ENCODE data around the gene SLC7A6OS. TPM values are rescaled to one million over a fixed set of nuclear protein-coding genes. Genes with fewer than 3 reads are reported as not detected.
A peak's percentile ranks its signal among the peaks of the same experiment; 100 is the strongest.

The SLC7A6OS gene
- total RNA-seq, 2 donors from 2014 or later, result 21.4 to 29.6 TPM

DNA sequence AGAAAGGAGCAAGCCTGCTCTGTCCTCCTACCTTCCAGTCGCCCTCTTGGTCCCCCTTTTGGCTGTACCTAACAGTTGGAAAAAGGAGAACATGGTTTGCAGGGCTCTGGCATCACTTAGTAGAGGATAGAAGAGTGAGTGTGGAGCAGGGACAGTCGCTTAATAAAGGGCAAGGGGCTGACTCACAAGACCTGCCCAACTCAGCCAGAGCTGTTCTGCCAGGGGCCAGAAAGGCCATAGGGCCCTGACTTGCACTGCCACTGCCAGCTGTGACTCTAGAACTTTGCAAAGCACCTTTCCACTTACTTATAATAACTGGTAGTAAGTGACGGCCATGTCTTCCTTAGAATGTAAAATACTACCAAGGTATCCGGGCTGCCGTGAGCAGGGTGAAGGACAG, 13.6 kb upstream of the SLC7A6OS start:
- Mint-ChIP-seq H3K9me3 (no peaks in the 10 kb centered on the region), H3K36me3 (peaks cover 0 to 11% of the 10 kb centered on the region in 2 donors), H3K27ac (no peak overlapping the region)
- ATAC-seq, result no peak
- no peak for DNase-seq (ENCODE audit: low spot score in 2 of 2)

- peak overlapping the region; percentile 79 to 88 for H3K27ac Mint-ChIP-seq
- ATAC-seq, result peak; percentile 99 to 100
- no peaks in the 10 kb centered on the region for H3K9me3 Mint-ChIP-seq
- DNase-seq (ENCODE audit: low spot score in 2 of 2), result peak; percentile 24 to 69
- H3K36me3 Mint-ChIP-seq, result peaks cover 5% of the 10 kb centered on the region in 2 donors
These were observed 8.6 kb upstream of the SLC7A6OS start for GRCh38 chr16:68319185-68319908.

DNA sequence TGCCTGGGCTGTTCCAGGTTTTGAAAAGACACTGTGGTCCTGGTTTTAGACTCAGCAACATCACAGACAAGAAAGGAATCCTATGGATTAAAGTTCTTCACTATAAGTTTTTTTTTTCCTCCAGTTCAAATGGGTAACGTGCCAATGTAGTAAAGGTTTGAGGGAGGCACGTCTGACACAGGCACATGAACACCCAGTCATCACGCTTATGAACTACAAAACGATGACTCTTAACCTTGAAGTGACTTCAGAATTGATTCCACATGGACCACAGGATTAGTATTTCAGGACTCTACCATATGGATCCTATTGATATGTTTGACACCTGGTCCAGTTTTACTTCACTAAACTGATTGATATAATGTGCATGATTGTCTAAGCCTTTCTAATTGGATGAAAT, 2.4 kb upstream of the SLC7A6OS start:
- peak overlapping the region in 1 of 2 donors; percentile 6 for H3K27ac Mint-ChIP-seq
- ATAC-seq (no peak), DNase-seq (ENCODE audit: low spot score in 2 of 2) (no peak)
- peaks cover 8 to 22% of the 10 kb centered on the region in 2 donors for H3K36me3 Mint-ChIP-seq
- no peaks in the 10 kb centered on the region for H3K9me3 Mint-ChIP-seq

- ATAC-seq (no peak), DNase-seq (ENCODE audit: low spot score in 2 of 2) (no peak)
- no peaks in the 10 kb centered on the region for H3K9me3 Mint-ChIP-seq
- H3K36me3 Mint-ChIP-seq, result peaks cover 13 to 22% of the 10 kb centered on the region in 2 donors
- peak overlapping the region; percentile 93 to 94 for H3K27ac Mint-ChIP-seq
These were observed 341 bp downstream of the SLC7A6OS start for GRCh38 chr16:68310437-68310773.

GRCh38 chr16:68309799-68310198, 947 bp downstream of the SLC7A6OS start:
- DNase-seq (ENCODE audit: low spot score in 2 of 2) (no peak), ATAC-seq (no peak)
- Mint-ChIP-seq H3K27ac (peak overlapping the region; percentile 93 to 94), H3K36me3 (peaks cover 13 to 22% of the 10 kb centered on the region in 2 donors), H3K9me3 (no peaks in the 10 kb centered on the region)

DNA sequence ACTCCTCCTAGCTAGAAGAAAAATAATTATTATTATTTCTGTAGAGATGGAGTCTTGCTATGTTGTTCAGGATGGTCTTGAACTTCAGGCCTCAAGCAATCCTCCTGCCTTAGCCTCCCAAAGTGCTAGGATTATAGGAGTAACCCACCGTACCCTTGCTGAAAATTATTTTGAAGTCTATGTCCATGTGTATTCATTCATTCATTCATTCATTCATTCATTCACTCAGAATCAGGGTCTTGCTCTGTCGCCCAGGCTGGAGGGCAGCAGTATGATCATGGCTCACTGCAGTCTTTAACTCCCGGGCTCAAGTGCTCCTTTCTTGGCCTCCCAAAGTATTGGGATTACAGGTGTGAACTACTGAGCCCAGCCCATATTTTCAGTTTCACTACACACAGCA, 4.1 kb downstream of the SLC7A6OS start:
- no peak for ATAC-seq
- Mint-ChIP-seq H3K9me3 (no peaks in the 10 kb centered on the region), H3K27ac (peak overlapping the region in 1 of 2 donors; percentile 68), H3K36me3 (peaks cover 25 to 33% of the 10 kb centered on the region in 2 donors)
- no peak for DNase-seq (ENCODE audit: low spot score in 2 of 2)

GRCh38 chr16:68300734-68301459, 9.8 kb downstream of the SLC7A6OS start:
- no peak for ATAC-seq
- peaks cover 5 to 23% of the 10 kb centered on the region in 2 donors for H3K36me3 Mint-ChIP-seq

DNA sequence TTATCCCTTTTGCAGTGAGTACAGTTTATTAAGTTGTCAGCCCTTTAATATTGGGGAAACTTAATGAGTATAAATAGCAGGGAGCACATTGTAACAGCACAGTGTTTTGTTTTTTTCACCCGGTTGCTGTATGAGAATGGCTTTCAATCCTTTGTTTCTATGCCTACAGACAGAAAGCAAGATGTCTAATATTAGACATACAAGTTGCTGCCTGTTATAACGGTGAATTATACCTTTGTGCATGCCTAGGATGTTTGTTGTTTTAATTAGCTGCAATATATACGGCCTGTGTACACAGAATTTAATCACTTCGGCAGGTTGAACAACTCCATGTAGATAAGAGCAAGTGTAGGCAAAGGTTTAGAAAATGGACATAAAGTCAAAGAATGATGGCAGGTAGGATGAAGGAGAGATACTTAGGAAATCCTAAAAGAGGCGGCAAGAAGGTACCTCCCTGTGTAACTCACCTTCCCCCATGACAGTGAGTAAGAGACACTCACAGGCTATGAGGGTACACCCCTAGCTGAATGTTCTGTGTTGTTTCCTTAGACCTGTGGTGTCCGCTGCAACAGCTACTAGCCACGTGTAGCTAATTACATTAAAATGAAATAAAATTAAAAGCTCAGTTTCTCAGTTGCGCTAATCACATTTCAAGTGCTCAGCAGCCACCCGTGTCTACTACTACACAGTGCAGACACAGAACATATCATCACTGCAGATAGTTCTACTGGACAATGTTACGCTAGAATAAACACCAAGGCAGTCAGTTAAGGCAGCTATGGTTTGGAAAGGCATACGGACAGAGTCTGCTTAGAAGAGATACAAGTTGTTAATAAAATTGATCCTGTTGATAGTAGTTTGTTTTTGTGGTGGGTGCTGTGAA, 10.9 kb downstream of the SLC7A6OS start:
- Mint-ChIP-seq H3K9me3 (no peaks in the 10 kb centered on the region), H3K27ac (peak overlapping the region; percentile 75 to 89), H3K36me3 (peaks cover 5 to 23% of the 10 kb centered on the region in 2 donors)
- DNase-seq (ENCODE audit: low spot score in 2 of 2), result no peak
- ATAC-seq, result no peak

More at GRCh38 chr16:68300734-68301459, 9.8 kb downstream of the SLC7A6OS start:
- no peaks in the 10 kb centered on the region for H3K9me3 Mint-ChIP-seq
- no peak for DNase-seq (ENCODE audit: low spot score in 2 of 2)
- H3K27ac Mint-ChIP-seq, result peak overlapping the region; percentile 45 to 88

GRCh38 chr16:68298907-68299561, 11.7 kb downstream of the SLC7A6OS start:
- Mint-ChIP-seq H3K36me3 (peaks cover 5 to 23% of the 10 kb centered on the region in 2 donors), H3K9me3 (no peaks in the 10 kb centered on the region), H3K27ac (peak overlapping the region; percentile 75 to 89)
- DNase-seq (ENCODE audit: low spot score in 2 of 2) (no peak), ATAC-seq (no peak)

GRCh38 chr16:68298312-68298711, 12.4 kb downstream of the SLC7A6OS start:
- peak overlapping the region; percentile 75 to 83 for H3K27ac Mint-ChIP-seq
- DNase-seq (ENCODE audit: low spot score in 2 of 2) (no peak), ATAC-seq (no peak)
- H3K9me3 Mint-ChIP-seq, result no peaks in the 10 kb centered on the region
- peaks cover 9 to 16% of the 10 kb centered on the region in 2 donors for H3K36me3 Mint-ChIP-seq

DNA sequence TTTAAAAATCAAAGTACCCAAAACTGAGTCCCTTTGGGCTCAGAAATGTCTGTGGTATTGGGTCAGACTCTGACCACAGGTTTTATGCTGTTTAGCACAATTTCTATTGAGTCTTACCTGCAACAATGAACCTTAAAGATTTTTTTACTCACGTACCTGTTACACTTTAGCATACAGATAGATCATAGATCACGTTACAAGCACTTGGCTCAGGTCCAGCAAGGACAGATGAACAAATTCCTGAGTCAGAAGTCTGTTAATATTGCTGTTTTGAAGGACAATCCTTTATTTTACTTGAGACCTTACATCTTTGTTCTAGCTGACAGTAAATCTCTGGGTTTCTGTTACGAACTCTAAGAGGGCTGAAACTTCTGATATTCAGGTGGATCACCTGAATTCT, 12.8 kb downstream of the SLC7A6OS start:
- Mint-ChIP-seq H3K36me3 (peaks cover 9 to 15% of the 10 kb centered on the region in 2 donors), H3K27ac (peak overlapping the region; percentile 75 to 83), H3K9me3 (no peaks in the 10 kb centered on the region)
- DNase-seq (ENCODE audit: low spot score in 2 of 2) (no peak), ATAC-seq (no peak)

- ATAC-seq (no peak), DNase-seq (ENCODE audit: low spot score in 2 of 2) (no peak)
- Mint-ChIP-seq H3K27ac (peak overlapping the region; percentile 75 to 78), H3K36me3 (peaks cover 10 to 11% of the 10 kb centered on the region in 2 donors), H3K9me3 (no peaks in the 10 kb centered on the region)
These were observed 14.1 kb downstream of the SLC7A6OS start for GRCh38 chr16:68296693-68297092.

DNA sequence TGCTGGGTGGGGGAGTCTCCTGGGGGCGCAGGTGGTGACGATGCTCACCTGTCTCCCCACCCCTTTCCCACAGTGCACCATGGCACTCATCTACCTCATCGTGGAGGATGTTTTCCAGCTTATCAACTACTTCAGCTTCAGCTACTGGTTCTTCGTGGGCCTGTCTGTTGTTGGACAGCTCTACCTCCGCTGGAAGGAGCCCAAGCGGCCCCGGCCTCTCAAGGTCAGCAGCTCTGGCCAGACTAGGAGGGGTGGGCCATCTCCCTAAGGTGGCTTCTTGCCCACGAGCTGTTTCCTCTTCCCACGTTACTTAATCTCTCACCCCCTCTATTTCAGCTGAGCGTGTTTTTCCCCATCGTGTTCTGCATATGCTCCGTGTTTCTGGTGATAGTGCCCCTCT, 14.5 kb downstream of the SLC7A6OS start:
- no peak for ATAC-seq
- Mint-ChIP-seq H3K27ac (peak overlapping the region; percentile 75 to 78), H3K9me3 (no peaks in the 10 kb centered on the region), H3K36me3 (peaks cover 11% of the 10 kb centered on the region in 2 donors)
- no peak for DNase-seq (ENCODE audit: low spot score in 2 of 2)

DNA sequence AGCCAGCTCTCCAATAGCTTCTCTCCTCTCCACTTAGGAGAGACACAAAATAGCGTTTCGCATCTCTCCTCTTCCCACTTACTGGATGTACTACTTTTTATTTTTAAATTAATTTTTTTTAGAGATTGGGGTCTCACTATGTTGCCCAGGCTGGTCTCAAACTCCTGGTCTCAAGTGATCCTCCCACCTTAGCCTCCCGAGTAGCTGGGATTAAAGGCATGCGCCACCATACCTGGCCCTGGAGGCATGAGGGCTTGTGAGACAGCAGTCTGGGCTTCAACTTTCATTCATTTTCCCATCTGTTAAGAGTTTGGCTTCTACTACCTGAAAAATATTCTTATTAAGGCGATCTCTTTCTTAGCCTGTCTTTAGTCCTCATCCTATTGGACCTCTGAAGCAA, 18.3 kb downstream of the SLC7A6OS start:
- Mint-ChIP-seq H3K36me3 (peaks cover 25 to 27% of the 10 kb centered on the region in 2 donors), H3K27ac (peak overlapping the region; percentile 46 to 86), H3K9me3 (no peaks in the 10 kb centered on the region)
- DNase-seq (ENCODE audit: low spot score in 2 of 2) (no peak), ATAC-seq (no peak)

- H3K36me3 Mint-ChIP-seq, result peaks cover 32 to 37% of the 10 kb centered on the region in 2 donors
- DNase-seq (ENCODE audit: low spot score in 2 of 2) (no peak), ATAC-seq (peak in 1 of 2 donors; percentile 5)
- peak overlapping the region; percentile 46 to 86 for H3K27ac Mint-ChIP-seq
- no peaks in the 10 kb centered on the region for H3K9me3 Mint-ChIP-seq
These were observed 19.5 kb downstream of the SLC7A6OS start for GRCh38 chr16:68291227-68291626.

GRCh38 chr16:68290450-68290849, 20.3 kb downstream of the SLC7A6OS start:
- H3K36me3 Mint-ChIP-seq, result peaks cover 35 to 40% of the 10 kb centered on the region in 2 donors
- no peak for DNase-seq (ENCODE audit: low spot score in 2 of 2)

More at GRCh38 chr16:68290450-68290849, 20.3 kb downstream of the SLC7A6OS start:
- ATAC-seq, result no peak
- Mint-ChIP-seq H3K27ac (peak overlapping the region; percentile 46 to 86), H3K9me3 (no peaks in the 10 kb centered on the region)

Measured in activated naive CD4-positive, alpha-beta T cell treated with anti-CD3 and anti-CD28 coated beads, Interleukin-2, amount 50 U/mL, for 72 hours (primary cell).